Measurements from ENCODE around the gene MAP3K8.
"Not testable (repeated sequence)": the region's sequence is repeated elsewhere in the genome, so short reads cannot be mapped to it uniquely, and the experiment has no call there.

Gene MAP3K8

DNA sequence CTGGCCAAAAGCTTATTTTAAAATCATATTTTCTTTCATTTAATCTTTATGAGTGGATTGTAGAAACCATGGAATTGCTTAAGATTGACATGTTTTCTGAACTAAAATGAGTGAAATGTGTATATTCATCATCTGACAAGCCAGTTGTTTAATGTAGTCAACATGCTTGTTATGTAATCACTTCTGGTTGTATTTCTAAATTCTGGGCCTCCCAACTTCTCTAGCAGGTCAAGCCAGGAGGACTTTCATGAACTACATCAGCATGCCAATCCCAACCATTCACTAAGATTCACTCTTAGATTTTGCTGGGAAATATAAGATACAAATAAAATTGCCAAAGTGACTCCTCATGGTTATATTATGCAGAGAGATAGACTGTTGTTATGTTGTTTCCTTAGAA is 21.1 kb upstream of the MAP3K8 start:
- TF ChIP-seq ZNF274 (IDR thresholded peaks at IDR 0.05; ENCODE audit: low read depth, low read length): no peak
- no peak overlapping the region for H3K4me3 ChIP-seq (ENCODE audit: low read length)

DNA sequence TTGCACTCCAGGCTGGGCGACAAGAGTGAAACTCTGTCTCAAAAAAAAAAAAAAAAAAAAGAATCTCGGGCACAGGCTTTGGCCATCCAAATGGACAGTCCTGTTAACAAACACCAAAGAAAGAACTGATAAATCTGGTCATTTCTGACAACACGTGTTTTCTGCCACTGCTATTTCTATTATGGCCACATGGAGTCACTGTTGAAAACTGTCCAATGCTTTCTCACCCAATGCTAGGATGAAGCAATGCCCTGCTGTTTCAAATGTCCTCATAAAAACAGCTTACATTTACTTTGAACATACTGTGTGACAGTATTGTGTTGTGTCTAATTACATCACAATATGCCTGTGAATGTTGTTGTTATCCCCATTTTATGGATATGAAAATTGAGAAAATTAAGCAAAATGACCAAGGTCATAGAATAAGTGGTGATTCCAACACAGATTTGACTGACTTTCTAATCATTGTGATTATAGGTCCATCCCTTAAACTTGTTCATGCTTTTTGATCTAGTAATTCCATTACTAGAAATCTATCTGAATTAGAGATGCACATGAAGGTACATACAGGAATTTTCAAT is 19.9 kb upstream of the MAP3K8 start:
- H3K4me3 ChIP-seq (ENCODE audit: low read length): no peak overlapping the region
- TF ChIP-seq ZNF274 (IDR thresholded peaks at IDR 0.05; ENCODE audit: low read depth, low read length): no peak

DNA sequence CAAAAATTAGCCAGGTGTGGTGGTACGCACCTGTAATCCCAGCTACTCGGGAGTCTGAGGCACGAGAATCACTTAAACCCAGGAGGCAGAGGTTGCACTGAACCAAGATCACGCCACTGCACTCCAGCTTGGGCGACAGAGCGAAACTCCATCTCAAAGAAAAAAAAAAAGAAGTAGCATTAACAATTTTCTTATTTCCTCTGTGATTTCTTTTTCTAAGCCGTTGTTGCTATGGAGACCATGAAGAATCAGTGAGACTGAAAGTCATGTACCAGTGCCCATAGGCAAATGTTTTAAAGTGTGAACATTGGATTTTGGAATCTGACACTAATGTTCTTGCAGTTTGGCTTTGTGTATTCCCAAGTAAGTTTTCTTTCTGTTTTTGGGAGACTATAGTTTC is 18.4 kb upstream of the MAP3K8 start:
- no peak overlapping the region for H3K4me3 ChIP-seq (ENCODE audit: low read length)

DNA sequence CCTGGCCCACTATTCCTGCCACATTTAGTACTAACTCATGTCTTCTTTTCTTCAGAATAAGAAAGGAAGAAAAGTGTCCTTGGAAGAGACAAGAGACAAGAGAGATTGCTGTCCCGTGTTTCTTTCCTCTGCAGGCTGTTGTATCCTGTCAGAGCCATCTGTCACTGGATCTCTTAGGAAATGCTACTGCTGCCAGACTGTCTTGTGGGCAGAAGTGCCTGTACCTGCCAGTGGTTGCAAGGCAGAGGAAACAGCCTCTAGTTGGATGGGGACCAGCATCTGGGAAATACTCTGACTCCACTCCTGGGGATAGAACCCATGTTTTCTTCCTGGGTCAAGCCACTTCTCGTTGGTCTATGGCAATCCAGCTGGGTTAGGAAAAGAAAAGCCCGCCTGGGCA is 16.7 kb upstream of the MAP3K8 start:
- no peak overlapping the region for H3K4me3 ChIP-seq (ENCODE audit: low read length)

More for the DNA sequence above, 18.4 kb upstream of the MAP3K8 start:
- no peak for TF ChIP-seq ZNF274 (IDR thresholded peaks at IDR 0.05; ENCODE audit: low read depth, low read length)

DNA sequence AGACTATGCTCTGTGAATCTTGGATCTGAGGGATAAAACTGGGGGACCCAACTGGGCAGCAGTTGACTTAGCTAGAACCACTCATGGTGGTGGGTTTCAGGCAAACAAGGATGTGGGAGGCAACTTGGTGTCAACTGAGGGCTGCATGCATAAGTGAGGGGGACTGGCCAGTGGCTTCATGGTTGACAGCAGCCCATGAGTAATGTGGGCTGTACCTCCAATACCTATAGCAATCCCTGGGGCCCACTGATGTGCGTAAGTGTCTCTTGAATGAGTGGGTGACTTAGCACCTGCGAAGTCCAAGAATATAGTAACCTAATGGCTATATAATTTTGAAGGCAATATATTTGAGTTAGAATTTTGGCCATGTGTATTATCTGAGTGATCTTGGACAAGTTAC is 13.7 kb upstream of the MAP3K8 start:
- no peak overlapping the region for H3K4me3 ChIP-seq (ENCODE audit: low read length)
- no peak for TF ChIP-seq ZNF274 (IDR thresholded peaks at IDR 0.05; ENCODE audit: low read depth, low read length)

More for the DNA sequence above, 16.7 kb upstream of the MAP3K8 start:
- TF ChIP-seq ZNF274 (IDR thresholded peaks at IDR 0.05; ENCODE audit: low read depth, low read length): no peak

DNA sequence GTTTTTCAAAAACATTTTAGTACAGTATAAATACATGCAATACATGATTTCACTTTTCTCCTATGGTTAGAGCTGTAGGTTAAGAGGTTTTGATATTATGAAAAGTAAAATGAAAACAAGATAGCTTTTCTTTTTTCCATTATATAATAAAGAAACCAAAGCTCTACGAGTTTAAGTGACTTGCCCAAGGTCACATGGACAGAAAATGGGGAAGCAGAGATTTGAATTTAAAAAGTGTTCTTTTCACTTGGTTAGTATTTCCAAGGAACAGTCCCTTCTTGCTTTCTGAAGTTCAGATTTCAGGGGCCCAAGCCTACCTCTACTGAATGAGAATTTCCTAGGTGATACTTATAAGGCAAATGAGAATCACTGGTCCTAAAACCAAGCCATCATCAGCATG is 13.2 kb upstream of the MAP3K8 start:
- no peak for TF ChIP-seq ZNF274 (IDR thresholded peaks at IDR 0.05; ENCODE audit: low read depth, low read length)
- no peak overlapping the region for H3K4me3 ChIP-seq (ENCODE audit: low read length)

DNA sequence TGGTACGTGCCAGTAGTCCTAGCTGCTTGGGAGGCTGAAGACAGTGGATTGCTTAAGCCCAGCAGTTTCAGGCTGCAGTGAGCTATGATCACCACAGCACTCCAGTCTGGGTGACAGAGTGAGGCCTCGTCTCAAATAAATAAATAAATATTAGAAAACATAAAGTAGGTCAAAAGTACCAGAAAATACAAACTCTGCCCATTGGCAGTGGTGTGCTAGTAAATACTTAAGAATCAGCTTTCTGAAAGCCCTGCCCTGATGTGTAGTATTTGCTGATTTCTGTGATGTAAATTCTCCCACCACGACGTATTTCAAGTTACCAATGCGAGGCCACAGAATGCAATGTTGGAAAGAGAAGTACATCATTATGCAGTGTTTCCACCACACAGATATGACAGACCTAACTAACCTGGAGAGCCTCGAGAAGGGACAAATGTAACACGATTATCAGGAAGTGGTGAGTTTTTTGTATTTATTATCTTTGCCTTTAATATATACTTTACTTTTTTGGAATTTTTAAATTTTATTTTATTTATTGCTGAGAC is 11.8 kb upstream of the MAP3K8 start:
- TF ChIP-seq ZNF274 (IDR thresholded peaks at IDR 0.05; ENCODE audit: low read depth, low read length): no peak
- H3K4me3 ChIP-seq (ENCODE audit: low read length): no peak overlapping the region

DNA sequence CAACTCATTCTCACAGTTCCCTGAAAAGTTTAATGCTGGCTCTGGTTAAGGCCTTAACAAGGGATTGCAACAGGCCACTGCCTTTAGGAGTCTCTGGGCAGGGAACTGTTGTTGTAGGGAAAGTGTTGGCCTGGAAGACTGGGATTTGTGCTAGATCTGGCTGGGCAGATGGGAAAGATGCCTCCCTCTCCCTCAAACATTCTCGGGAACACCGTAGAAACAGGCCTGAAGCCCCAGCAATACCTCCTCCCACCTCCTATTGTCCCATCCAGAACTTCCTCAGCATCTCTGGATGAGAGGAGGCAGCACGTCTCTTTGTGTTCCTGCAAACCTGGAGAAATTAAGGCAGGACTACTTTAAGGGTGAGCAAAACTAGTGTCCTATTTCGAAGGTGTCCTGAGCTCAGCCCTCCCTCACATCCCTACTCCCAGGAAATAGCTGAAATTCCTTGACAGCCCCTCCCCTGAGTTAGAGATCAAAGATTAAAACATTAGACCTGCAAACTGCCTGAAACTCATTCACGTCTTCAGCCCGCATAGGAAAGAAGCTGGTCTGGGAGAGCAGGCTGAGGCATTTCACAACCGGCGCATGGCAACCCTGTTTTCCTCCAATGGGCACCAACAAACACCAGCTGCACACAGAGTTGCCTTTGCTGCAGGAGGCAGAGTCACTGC is 10.9 kb upstream of the MAP3K8 start:
- no peak overlapping the region for H3K4me3 ChIP-seq (ENCODE audit: low read length)
- no peak for TF ChIP-seq ZNF274 (IDR thresholded peaks at IDR 0.05; ENCODE audit: low read depth, low read length)

DNA sequence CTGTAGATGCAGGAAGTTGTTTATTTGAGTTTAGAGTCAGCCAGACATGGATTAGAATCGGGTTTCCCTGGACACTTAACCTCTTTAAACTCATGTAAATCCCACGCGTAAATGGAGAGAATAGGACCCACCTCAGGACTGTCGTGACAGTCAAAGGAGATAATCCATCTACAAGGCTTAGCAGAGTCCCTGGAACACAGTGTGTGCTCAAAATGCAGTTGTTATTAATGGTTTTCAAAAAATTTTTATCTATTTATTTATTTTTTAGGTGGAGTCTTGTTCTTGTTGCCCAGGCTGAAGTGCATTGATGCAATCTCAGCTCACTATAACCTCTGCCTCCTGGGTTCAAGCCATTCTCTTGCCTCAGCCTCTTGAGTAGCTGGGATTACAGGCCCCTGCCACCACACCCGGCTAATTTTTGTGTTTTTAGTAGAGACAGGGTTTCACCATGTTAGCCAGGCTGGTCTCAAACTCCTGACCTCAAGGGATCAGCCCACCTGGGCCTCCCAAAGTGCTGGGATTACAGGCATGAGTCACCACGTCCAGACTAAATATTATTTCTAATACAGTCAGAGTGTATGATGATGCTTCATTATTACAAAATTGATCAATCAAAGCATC is 10.2 kb upstream of the MAP3K8 start:
- H3K4me3 ChIP-seq (ENCODE audit: low read length): not testable (repeated sequence)

DNA sequence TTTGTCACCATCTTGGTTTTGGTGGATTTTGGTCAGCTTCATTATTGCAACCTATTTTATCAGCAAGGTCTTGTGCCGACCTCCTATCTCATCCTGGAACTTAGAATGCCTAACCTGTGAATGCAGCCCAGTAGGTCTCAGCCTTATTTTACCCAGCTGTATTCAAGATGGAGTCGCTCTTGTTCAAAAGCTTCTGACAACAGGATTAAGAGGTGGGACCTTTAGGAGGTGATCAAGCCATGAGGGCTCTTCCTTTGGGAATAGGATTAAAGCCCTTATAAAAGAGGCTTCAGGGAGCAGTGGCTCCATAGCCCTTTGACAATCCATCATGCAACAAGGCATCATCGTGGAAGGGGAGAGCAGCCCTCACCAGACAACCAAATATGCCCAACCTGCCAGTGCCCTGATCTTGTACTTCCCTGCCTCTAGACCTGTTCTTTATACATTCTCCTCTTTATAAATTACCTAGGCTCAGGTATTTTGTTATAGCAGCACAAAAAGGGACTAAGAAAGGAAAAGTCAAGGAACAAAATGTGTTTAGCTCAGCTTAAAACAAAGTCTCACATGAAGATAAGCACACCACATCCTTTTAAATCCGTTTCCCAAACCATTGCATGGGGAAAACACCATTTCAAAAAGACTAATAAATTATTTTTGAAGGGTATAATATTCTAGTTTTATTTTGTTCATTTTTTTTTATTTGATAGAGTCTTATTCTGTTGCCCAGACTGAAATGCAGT is 8.5 kb upstream of the MAP3K8 start:
- H3K4me3 ChIP-seq (ENCODE audit: low read length): no peak overlapping the region
- TF ChIP-seq ZNF274 (IDR thresholded peaks at IDR 0.05; ENCODE audit: low read depth, low read length): no peak

DNA sequence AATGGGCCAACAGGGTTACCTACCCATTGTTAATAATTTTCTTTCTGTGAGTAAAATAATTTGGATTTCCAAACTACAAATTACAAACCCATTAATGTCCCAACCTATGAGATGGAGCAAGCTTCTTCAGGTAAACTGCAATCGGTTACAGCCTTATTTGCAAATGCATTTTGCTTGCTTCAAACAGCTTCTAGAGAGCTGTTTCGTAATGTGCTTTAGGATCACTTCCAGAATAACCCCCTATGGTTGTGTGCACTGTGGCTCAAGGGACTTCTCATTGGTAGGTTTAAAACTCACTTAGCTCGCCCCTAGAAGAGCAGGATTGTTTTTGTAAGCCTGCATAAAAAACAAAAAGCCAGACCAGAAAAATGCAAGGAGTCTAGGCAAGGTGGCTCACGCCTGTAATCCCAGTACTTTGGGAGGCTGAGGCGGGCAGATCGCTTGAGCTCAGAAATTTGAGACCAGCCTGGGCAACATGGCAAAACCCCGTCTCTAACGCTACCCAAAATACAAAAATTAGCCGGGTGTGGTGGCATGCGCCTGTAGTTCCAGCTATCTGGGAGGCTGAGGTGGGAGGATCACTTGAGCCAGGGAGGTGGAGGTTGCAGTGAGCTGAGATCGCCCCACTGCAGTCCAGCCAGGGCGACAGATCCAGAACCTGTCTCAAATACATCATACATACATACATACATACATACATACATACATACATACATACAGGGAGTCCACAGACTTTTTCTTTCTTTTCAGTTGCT is 3.3 kb upstream of the MAP3K8 start:
- H3K4me3 ChIP-seq (ENCODE audit: low read length): no peak overlapping the region
- no peak for TF ChIP-seq ZNF274 (IDR thresholded peaks at IDR 0.05; ENCODE audit: low read depth, low read length)

DNA sequence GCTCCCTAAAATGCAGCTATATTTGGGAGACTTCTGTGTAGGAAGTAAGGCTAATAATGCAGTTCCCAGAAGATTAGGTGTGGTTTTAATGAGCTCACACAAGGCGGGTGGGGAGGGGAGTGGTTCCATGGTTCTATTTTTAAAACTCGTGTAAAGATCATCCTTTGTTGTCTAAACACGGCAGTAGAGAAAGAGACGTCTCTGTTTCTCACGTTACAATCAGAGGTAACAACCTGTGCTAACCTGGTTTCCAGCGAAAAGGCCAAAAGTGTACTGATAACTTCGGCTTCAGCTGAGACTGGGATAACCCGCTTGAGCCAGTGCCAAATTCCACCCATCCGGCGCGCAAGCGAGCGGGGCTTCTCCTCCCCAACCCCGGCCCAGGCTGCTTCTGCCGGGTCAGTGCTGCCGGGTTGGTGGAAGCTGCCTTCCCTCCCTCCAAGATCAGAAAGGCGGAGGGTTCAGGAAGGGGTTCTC is 2.5 kb upstream of the MAP3K8 start:
- TF ChIP-seq ZNF274 (IDR thresholded peaks at IDR 0.05; ENCODE audit: low read depth, low read length): no peak
- no peak overlapping the region for H3K4me3 ChIP-seq (ENCODE audit: low read length)

DNA sequence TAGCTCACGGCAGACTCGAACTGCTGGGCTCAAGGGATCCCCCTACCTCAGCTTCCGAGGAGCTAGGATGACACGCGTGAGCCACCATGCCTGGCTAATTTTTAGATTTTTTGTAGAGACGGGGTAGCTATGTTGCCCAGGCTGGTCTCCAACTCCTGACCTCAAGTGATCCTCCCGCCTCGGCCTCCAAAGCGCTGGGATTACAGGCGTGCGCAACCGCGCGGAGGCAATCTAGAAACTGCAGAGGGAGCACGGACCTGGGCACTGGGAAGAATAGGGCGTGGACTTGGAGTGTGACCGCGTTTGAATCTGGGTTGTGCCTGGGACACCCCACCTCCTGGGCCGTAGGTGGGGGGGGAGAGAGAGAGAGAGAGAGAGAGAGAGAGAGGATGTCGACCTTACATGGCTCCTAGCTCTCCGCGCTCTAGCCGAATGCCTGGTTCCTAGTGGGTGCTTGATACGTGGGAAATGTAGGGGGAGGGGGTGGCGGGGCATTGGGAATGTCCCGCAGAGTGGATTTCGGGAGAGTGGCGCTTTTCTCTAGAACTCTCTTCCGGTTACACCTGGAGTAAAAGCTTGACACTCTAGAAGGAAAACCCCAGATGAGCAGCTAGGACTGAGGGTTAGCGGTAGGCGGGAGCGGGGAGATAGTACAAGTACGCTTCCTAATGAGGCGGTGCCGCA is 1.2 kb upstream of the MAP3K8 start:
- H3K4me3 ChIP-seq (ENCODE audit: low read length): peak overlapping the region; percentile 97
- TF ChIP-seq ZNF274 (IDR thresholded peaks at IDR 0.05; ENCODE audit: low read depth, low read length): no peak
